Mesothelial cell of epicardium (in vitro differentiated cells): ENCODE measurements around the gene FAM135A. TPM values are rescaled to one million over a fixed set of nuclear protein-coding genes. Genes with fewer than 3 reads are reported as not detected.
"Not testable (repeated sequence)": the region's sequence is repeated elsewhere in the genome, so short reads cannot be mapped to it uniquely, and the experiment has no call there.

Experiments used
- DNase-seq, 2 experiments: peaks; one replicate each; pipeline ENCODE4 v3.0.0; 2021; ENCODE audit warnings: low spot score in 2 of 2; ENCODE audit not compliant: unreplicated experiment in 2 of 2
- H3K27ac Mint-ChIP-seq: 2 replicates; pipeline ENCODE4 v1.8.0; 2021; ENCODE audit warnings: mixed read lengths
- H3K27me3 Mint-ChIP-seq: 2 replicates; pipeline ENCODE4 v1.8.0; 2021; ENCODE audit warnings: low read depth, mixed read lengths
- H3K36me3 Mint-ChIP-seq: 2 replicates; pipeline ENCODE4 v1.8.0; 2021; ENCODE audit warnings: mixed read lengths
- H3K4me1 Mint-ChIP-seq: 2 replicates; pipeline ENCODE4 v1.8.0; 2021; ENCODE audit warnings: mixed read lengths
- H3K4me3 Mint-ChIP-seq: 2 replicates; pipeline ENCODE4 v1.8.0; 2021; ENCODE audit warnings: mild to moderate bottlenecking, moderate library complexity, mixed read lengths
- H3K9me3 Mint-ChIP-seq: 2 replicates; pipeline ENCODE4 v1.8.0; 2021; ENCODE audit warnings: mixed read lengths
- total RNA-seq: library from RNA; stranded (reverse); gene quantifications from 3 replicates; pipeline ENCODE4 v1.2.1, GENCODE V29; 2021
- TF ChIP-seq, protein P1 (sequence below): fragments of 200-600 bp; sonication (generic); IDR thresholded peaks from one replicate; pipeline ENCODE4 v1.5.0; 2021; ENCODE audit warnings: antibody characterized with exemption; ENCODE audit not compliant: unreplicated experiment

Gene FAM135A
- total RNA-seq, 1 donor from 2014 or later, result 24.8 TPM

DNA sequence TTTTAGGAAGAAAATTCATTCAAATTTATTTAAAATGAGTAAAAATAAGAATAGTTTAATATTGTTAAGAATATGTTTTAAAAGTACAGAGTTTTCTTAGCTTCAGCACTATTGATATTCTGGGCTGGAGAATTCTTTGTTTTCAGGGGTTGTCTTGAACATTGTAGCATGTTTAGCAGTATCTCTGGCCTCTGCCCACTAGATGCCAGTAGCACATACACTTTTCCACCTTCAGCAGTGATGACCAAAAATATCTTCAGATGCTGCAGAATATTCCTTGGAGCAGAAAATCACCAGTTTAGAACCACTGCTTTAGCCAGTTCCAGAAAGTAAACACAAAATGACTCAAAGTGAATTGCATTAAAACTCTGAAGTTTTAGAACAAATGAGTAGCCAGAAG, 134.0 kb downstream of the FAM135A start:
- no peaks in the 10 kb centered on the region for H3K4me1 Mint-ChIP-seq
- peaks cover 15% of the 10 kb centered on the region for H3K36me3 Mint-ChIP-seq
- TF ChIP-seq, protein P1, sequence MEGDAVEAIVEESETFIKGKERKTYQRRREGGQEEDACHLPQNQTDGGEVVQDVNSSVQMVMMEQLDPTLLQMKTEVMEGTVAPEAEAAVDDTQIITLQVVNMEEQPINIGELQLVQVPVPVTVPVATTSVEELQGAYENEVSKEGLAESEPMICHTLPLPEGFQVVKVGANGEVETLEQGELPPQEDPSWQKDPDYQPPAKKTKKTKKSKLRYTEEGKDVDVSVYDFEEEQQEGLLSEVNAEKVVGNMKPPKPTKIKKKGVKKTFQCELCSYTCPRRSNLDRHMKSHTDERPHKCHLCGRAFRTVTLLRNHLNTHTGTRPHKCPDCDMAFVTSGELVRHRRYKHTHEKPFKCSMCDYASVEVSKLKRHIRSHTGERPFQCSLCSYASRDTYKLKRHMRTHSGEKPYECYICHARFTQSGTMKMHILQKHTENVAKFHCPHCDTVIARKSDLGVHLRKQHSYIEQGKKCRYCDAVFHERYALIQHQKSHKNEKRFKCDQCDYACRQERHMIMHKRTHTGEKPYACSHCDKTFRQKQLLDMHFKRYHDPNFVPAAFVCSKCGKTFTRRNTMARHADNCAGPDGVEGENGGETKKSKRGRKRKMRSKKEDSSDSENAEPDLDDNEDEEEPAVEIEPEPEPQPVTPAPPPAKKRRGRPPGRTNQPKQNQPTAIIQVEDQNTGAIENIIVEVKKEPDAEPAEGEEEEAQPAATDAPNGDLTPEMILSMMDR, result no peak
- no peak overlapping the region for H3K27ac Mint-ChIP-seq
- no peak overlapping the region for H3K4me3 Mint-ChIP-seq
- peaks cover 4% of the 10 kb centered on the region for H3K9me3 Mint-ChIP-seq
- no peak for DNase-seq
- no peaks in the 10 kb centered on the region for H3K27me3 Mint-ChIP-seq

DNA sequence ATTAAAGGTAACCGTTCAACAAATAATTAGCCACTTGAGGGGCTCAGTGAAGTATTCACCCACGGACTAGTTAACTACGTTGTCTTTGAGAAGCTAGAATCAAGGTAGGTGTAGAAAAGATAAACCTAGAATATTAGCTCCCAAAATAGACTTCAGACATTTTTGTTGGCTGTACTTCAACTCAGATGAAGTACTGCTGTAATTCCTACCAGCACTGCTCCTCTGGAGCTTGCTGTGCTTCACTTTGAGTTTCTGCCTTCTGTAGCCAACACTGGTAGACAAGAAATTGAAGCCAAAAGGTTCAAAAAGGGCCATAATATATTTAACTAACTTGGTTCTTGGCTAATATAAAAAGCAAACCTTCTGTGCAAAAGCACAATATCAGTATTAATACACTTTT, 134.6 kb downstream of the FAM135A start:
- Mint-ChIP-seq H3K9me3 (peaks cover 4% of the 10 kb centered on the region), H3K27me3 (no peaks in the 10 kb centered on the region), H3K4me1 (no peaks in the 10 kb centered on the region), H3K27ac (no peak overlapping the region), H3K36me3 (peaks cover 15% of the 10 kb centered on the region), H3K4me3 (no peak overlapping the region)
- TF ChIP-seq, protein P1, result no peak
- DNase-seq, result no peak

DNA sequence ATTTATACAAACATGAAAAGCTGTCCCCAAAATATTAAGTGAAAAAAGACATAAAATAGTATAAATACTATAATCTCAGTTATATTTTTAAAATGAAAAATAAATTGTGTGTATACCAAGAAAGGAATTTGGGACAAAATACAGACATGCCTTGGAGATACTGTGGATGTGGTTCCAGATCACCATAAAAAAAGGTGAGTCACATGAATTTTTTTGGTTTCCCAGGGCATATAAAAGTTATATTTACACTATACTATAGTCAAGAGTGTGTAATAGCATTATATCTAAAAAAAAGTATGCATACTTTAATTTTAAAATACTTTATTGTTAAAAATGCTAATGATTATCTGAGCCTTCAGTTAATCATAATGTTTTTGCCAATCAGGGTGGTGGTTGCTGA, 136.0 kb downstream of the FAM135A start:
- Mint-ChIP-seq H3K27ac (no peak overlapping the region), H3K4me3 (no peak overlapping the region), H3K27me3 (no peaks in the 10 kb centered on the region), H3K9me3 (peaks cover 4% of the 10 kb centered on the region), H3K36me3 (peaks cover 15% of the 10 kb centered on the region), H3K4me1 (no peaks in the 10 kb centered on the region)
- TF ChIP-seq, protein P1, result no peak
- no peak for DNase-seq

DNA sequence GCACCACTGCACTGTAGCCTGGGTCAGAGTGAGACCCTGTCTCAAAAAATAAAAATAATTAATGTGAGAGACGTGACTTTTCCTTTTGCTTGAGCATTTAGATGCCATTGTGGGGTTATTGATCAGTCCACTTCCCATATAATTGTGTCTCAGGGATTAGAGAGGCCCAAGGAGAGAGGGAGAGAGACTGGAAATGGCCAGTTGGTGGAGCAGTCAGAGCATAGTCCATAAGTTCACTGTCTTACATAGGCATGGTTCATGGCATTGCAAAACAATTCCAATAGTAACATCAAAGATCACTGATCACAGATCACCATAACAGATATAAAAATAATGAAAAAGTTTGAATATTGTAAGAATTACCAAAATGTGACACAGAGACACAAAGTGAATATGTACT, 138.3 kb downstream of the FAM135A start:
- H3K4me3 Mint-ChIP-seq, result no peak overlapping the region
- no peaks in the 10 kb centered on the region for H3K27me3 Mint-ChIP-seq
- H3K4me1 Mint-ChIP-seq, result no peaks in the 10 kb centered on the region
- peaks cover 4% of the 10 kb centered on the region for H3K9me3 Mint-ChIP-seq
- TF ChIP-seq, protein P1, result no peak
- no peak overlapping the region for H3K27ac Mint-ChIP-seq
- DNase-seq, result no peak
- H3K36me3 Mint-ChIP-seq, result peaks cover 15% of the 10 kb centered on the region

DNA sequence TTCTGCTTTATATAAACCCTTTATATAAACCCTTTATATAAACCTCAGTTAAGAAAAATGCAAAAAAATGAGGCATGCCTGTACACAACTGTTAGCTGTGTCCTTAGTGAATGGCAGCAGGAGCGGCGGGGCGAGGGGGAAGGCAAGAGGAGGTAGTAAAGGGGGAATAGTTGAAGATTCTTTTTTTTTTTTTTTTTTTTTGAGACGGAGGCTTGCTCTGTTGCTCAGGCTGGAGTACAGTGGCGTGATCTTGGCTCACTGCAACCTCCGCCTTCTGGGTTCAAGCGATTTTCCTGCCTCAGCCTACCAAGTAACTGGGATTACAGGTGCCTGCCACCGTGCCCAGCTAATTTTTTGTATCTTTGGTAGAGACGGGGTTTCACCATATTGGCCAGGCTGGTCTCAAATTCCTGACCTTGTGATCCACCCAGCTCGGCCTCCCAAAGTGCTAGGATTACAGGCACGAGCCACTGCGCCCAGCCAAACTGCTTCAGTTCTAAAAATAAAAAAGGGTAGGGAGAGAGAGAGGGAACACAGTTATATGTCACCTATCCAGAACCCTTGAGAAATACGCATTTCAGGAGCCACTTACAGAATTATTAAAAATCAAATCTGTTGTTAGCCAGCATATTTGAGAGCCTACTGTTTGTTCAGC, 139.1 kb downstream of the FAM135A start:
- H3K27ac Mint-ChIP-seq, H3K9me3 Mint-ChIP-seq, DNase-seq, H3K27me3 Mint-ChIP-seq, H3K4me1 Mint-ChIP-seq, H3K4me3 Mint-ChIP-seq: not testable (repeated sequence)
- peaks cover 15% of the 10 kb centered on the region for H3K36me3 Mint-ChIP-seq

DNA sequence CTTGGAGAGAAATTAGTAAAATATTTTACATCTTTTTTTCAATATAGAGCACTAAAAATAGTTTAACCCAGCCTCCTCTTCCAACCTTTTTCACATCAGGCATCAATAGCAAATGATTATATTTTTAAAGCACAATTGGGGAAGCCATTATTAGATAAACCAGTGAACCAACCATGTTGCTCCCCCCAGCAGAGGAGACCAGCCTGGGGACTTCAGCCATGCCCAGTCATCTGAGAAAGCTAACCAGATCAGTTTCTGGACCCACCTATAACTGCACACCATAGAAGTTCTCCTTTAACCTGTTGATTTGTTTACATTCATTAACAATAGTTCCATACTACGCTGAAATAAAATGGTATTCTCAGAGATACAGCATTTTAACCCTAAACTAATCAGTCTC, 139.7 kb downstream of the FAM135A start:
- Mint-ChIP-seq H3K4me3 (no peak overlapping the region), H3K9me3 (peaks cover 4% of the 10 kb centered on the region), H3K27ac (no peak overlapping the region), H3K36me3 (peaks cover 17% of the 10 kb centered on the region), H3K4me1 (no peaks in the 10 kb centered on the region), H3K27me3 (no peaks in the 10 kb centered on the region)
- TF ChIP-seq, protein P1, result no peak
- DNase-seq, result no peak
